GM13976 (cell line): Measurements from ENCODE around the gene NLRP2B.
"Not testable (repeated sequence)": the region's sequence is repeated elsewhere in the genome, so short reads cannot be mapped to it uniquely, and the experiment has no call there.

Experiments
- DNase-seq: peaks from one replicate; pipeline ENCODE4 v3.0.0; 2012; ENCODE audit warnings: low spot score
- in situ Hi-C: fragments of 300-500 bp; cut with MboI; formaldehyde crosslinking; loops from one replicate; pipeline ENCODE4 v1.12.0; 2022; ENCODE audit warnings: low sequenced_read_pairs, mixed read lengths, inconsistent platforms; ENCODE audit not compliant: unreplicated experiment
- TF ChIP-seq, protein P1 (sequence below): IDR thresholded peaks from 2 replicates; pipeline ENCODE4 v1.5.1; 2012; ENCODE audit warnings: borderline replicate concordance, mild to moderate bottlenecking; ENCODE audit not compliant: insufficient read depth; ENCODE audit errors: extremely low read depth, missing control alignments, control extremely low read depth

The NLRP2B gene

DNA sequence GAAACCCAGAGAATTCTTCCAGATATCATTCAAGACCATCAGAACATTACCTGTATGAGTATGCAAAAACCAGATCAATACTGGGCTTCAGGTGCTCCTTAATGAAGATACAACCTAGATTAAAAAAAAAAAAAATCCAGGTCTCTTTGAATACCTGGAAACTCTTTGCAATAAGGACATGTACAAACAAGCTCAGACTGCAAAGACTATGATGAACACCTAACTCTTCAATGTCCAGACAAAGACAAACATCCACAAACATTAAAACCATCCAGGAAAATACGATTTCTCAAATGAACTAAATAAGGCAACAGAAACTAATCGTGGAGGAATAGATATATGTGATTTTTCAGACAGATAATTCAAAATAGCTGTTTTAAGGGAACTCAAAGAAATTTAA, 38.7 kb downstream of the NLRP2B start:
- TF ChIP-seq, protein P1, sequence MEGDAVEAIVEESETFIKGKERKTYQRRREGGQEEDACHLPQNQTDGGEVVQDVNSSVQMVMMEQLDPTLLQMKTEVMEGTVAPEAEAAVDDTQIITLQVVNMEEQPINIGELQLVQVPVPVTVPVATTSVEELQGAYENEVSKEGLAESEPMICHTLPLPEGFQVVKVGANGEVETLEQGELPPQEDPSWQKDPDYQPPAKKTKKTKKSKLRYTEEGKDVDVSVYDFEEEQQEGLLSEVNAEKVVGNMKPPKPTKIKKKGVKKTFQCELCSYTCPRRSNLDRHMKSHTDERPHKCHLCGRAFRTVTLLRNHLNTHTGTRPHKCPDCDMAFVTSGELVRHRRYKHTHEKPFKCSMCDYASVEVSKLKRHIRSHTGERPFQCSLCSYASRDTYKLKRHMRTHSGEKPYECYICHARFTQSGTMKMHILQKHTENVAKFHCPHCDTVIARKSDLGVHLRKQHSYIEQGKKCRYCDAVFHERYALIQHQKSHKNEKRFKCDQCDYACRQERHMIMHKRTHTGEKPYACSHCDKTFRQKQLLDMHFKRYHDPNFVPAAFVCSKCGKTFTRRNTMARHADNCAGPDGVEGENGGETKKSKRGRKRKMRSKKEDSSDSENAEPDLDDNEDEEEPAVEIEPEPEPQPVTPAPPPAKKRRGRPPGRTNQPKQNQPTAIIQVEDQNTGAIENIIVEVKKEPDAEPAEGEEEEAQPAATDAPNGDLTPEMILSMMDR, result no peak
- no peak for DNase-seq
- in situ Hi-C loops, result no loop called here

GRCh38 chrX:57640674-57641016, 39.4 kb downstream of the NLRP2B start:
- in situ Hi-C loops, result no loop called here

GRCh38 chrX:57629438-57629837, 50.6 kb downstream of the NLRP2B start:
- DNase-seq, in situ Hi-C loops: not testable (repeated sequence)

More at GRCh38 chrX:57640674-57641016, 39.4 kb downstream of the NLRP2B start:
- TF ChIP-seq, protein P1, result no peak
- DNase-seq, result no peak
